HCT116 (cell line): ENCODE results near the gene DGKZ. TPM values are rescaled to one million over a fixed set of nuclear protein-coding genes. Genes with fewer than 3 reads are reported as not detected.
A peak's percentile ranks its signal among the peaks of the same experiment; 100 is the strongest.

Source experiments
- ATAC-seq: fragments of 200-7000 bp; cut with Tn5 transposase; 2 replicates; pipeline ENCODE4 v1.9.1; 2020; ENCODE audit warnings: mild to moderate bottlenecking, moderate library complexity
- BruUV-seq: library from RNA; stranded (reverse); fragments of 400-500 nt; replicated peaks from 2 replicates; lab custom pipeline; 2021; lab: Mats Ljungman, UMichigan
- CTCF ChIA-PET: fragments of 300-600 bp; sonication (Branson Sonifier 250); formaldehyde crosslinking; loops from one replicate; lab custom pipeline; 2021; ENCODE audit warnings: antibody characterized with exemption; lab: Charles Lee
- POLR2A ChIA-PET: fragments of 300-600, 350-600 bp; sonication (Branson Sonifier 250); formaldehyde crosslinking; loops from one replicate; lab custom pipeline; 2021; ENCODE audit warnings: antibody characterized with exemption; lab: Charles Lee
- RAD21 ChIA-PET, 2 experiments: fragments of 300-600 bp; sonication (Branson Sonifier 250); formaldehyde crosslinking; loops; one replicate each; lab custom pipeline; 2023; ENCODE audit warnings: low total read pairs in 2 of 2; ENCODE audit not compliant: uncharacterized antibody in 2 of 2, unreplicated experiment in 2 of 2, low non-redundant PET in 1 of 2; lab: Charles Lee
- DNase-seq: peaks from one replicate; pipeline ENCODE4 v3.0.0-alpha.2; 2010; ENCODE audit warnings: low read depth, low spot score
- H2AFZ ChIP-seq: fragments of 200-600 bp; shearing (Covaris generic), sonication (generic); 2 replicates; pipeline ENCODE4 v1.6.1; 2017; ENCODE audit warnings: low read depth, mixed run types, mixed read lengths, antibody characterized with exemption, low read length; ENCODE audit not compliant: poor library complexity, severe bottlenecking
- H3K27ac ChIP-seq: 2 replicates; pipeline ENCODE4 v1.5.1; 2012; ENCODE audit warnings: low read depth, low read length
- H3K27me3 ChIP-seq: fragments of 200-600 bp; sonication (generic); 2 replicates; pipeline ENCODE4 v1.6.1; 2016; ENCODE audit warnings: mixed run types, low read length, mixed read lengths; ENCODE audit not compliant: insufficient read depth
- H3K36me3 ChIP-seq, 2 experiments: fragments of 200-500 bp in 1 of 2; fragments of 200-600 bp in 1 of 2; sonication (Bioruptor generic) in 1 of 2; sonication (generic) in 1 of 2; 2 replicates each; pipeline versions ENCODE4 v1.5.1 to v1.6.1; 2014 to 2016; ENCODE audit warnings: low read length in 2 of 2, inconsistent platforms in 1 of 2, mixed read lengths in 1 of 2, mixed run types in 1 of 2; ENCODE audit not compliant: insufficient read depth in 2 of 2, control insufficient read depth in 1 of 2
- H3K4me1 ChIP-seq, 2 experiments: fragments of 200-600 bp in 1 of 2; sonication (generic) in 1 of 2; 2 replicates each; pipeline versions ENCODE4 v1.5.1 to v1.6.1; 2012 to 2017; ENCODE audit warnings: low read length in 2 of 2, inconsistent platforms in 1 of 2, mild to moderate bottlenecking in 1 of 2, mixed read lengths in 1 of 2, mixed run types in 1 of 2, moderate library complexity in 1 of 2; ENCODE audit not compliant: insufficient read depth in 2 of 2, control insufficient read depth in 1 of 2
- H3K4me2 ChIP-seq: fragments of 200-600 bp; sonication (generic); 2 replicates; pipeline ENCODE4 v1.6.1; 2017; ENCODE audit warnings: mixed run types, low read length, mixed read lengths
- H3K4me3 ChIP-seq, 2 experiments: fragments of 200-600 bp in 1 of 2; sonication (generic) in 1 of 2; replicated peaks in 1 of 2; 2 replicates each; pipeline ENCODE4 v1.5.1; 2011 to 2016; ENCODE audit warnings: low read length in 2 of 2, control low read depth in 1 of 2, low read depth in 1 of 2, mild to moderate bottlenecking in 1 of 2, mixed read lengths in 1 of 2, mixed run types in 1 of 2
- H3K79me2 ChIP-seq: fragments of 200-600 bp; sonication (generic); 2 replicates; pipeline ENCODE4 v1.6.1; 2017; ENCODE audit warnings: mild to moderate bottlenecking, mixed run types, low read length, moderate library complexity, mixed read lengths; ENCODE audit not compliant: insufficient read depth
- H3K9ac ChIP-seq: fragments of 200-600 bp; sonication (generic); 2 replicates; pipeline ENCODE4 v1.6.1; 2016; ENCODE audit warnings: low read length, mixed read lengths
- H3K9me2 ChIP-seq: fragments of 200-600 bp; sonication (generic), shearing (Covaris generic); 2 replicates; pipeline ENCODE4 v1.6.1; 2017; ENCODE audit warnings: mixed run types, mild to moderate bottlenecking, moderate library complexity; ENCODE audit not compliant: insufficient read depth
- H3K9me3 ChIP-seq, 2 experiments: fragments of 200-500 bp in 1 of 2; fragments of 200-600 bp in 1 of 2; sonication (Bioruptor generic) in 1 of 2; sonication (generic) in 1 of 2; 2 replicates each; pipeline ENCODE4 v1.6.1; 2014 to 2017; ENCODE audit warnings: low read length in 2 of 2, mixed read lengths in 2 of 2, inconsistent platforms in 1 of 2, low read depth in 1 of 2, mild to moderate bottlenecking in 1 of 2, mixed run types in 1 of 2, moderate library complexity in 1 of 2; ENCODE audit not compliant: control insufficient read depth in 1 of 2, insufficient read depth in 1 of 2
- H4K20me1 ChIP-seq: fragments of 200-600 bp; sonication (generic), shearing (Covaris generic); 2 replicates; pipeline ENCODE4 v1.6.1; 2017; ENCODE audit warnings: mixed run types, mild to moderate bottlenecking, moderate library complexity; ENCODE audit not compliant: insufficient read depth
- ATF3 ChIP-seq: IDR thresholded peaks from 2 replicates; pipeline ENCODE4 v1.6.1; 2012
- CBX3 ChIP-seq: IDR thresholded peaks from 2 replicates; pipeline ENCODE4 v1.6.1; 2012; ENCODE audit warnings: low read depth
- CTCF ChIP-seq, 3 experiments: fragments of 200-600 bp in 1 of 3; sonication (generic) in 1 of 3; IDR thresholded peaks in 2 of 3; conservative IDR thresholded peaks in 1 of 3; 2 replicates each; pipeline ENCODE4 v1.5.1; 2012 to 2017; ENCODE audit warnings: low read depth in 2 of 3, low read length in 2 of 3, antibody characterized with exemption in 1 of 3, borderline replicate concordance in 1 of 3, control low read depth in 1 of 3, mild to moderate bottlenecking in 1 of 3, mixed read lengths in 1 of 3, mixed run types in 1 of 3, moderate library complexity in 1 of 3; ENCODE audit not compliant: insufficient read depth in 1 of 3
- EGR1 ChIP-seq: IDR thresholded peaks from 2 replicates; pipeline ENCODE4 v1.6.1; 2012; ENCODE audit warnings: low read depth
- ELF1 ChIP-seq: IDR thresholded peaks from 2 replicates; pipeline ENCODE4 v1.6.1; 2012; ENCODE audit warnings: low read depth, borderline replicate concordance
- EZH2 ChIP-seq: fragments of 200-600 bp; sonication (generic); IDR thresholded peaks from 2 replicates; pipeline ENCODE4 v1.6.1; 2017; ENCODE audit warnings: antibody characterized with exemption, mixed run types
- EZH2phosphoT487 ChIP-seq: fragments of 200-600 bp; IDR thresholded peaks from 2 replicates; pipeline ENCODE4 v1.6.1; 2018; ENCODE audit warnings: antibody characterized with exemption, borderline replicate concordance
- FOSL1 ChIP-seq: IDR thresholded peaks from 2 replicates; pipeline ENCODE4 v1.6.1; 2012; ENCODE audit warnings: low read depth
- MAX ChIP-seq: IDR thresholded peaks from 2 replicates; pipeline ENCODE4 v1.6.1; 2012
- POLR2A ChIP-seq: IDR thresholded peaks from 2 replicates; pipeline ENCODE4 v1.7.0; 2011; ENCODE audit warnings: borderline replicate concordance; ENCODE audit not compliant: insufficient read depth, insufficient read length; ENCODE audit errors: extremely low read depth
- POLR2AphosphoS5 ChIP-seq: IDR thresholded peaks from 2 replicates; pipeline ENCODE4 v1.6.1; 2011; ENCODE audit warnings: mild to moderate bottlenecking, low read depth, low read length, moderate library complexity
- RAD21 ChIP-seq: IDR thresholded peaks from 2 replicates; pipeline ENCODE4 v1.6.1; 2012; ENCODE audit warnings: low read depth, mild to moderate bottlenecking
- REST ChIP-seq: IDR thresholded peaks from 2 replicates; pipeline ENCODE4 v1.6.1; 2012; ENCODE audit warnings: low read depth
- SIN3A ChIP-seq: IDR thresholded peaks from 2 replicates; pipeline ENCODE4 v1.6.1; 2012; ENCODE audit warnings: low read depth
- SP1 ChIP-seq: IDR thresholded peaks from 2 replicates; pipeline ENCODE4 v1.6.1; 2012; ENCODE audit warnings: low read depth
- SRF ChIP-seq: IDR thresholded peaks from 2 replicates; pipeline ENCODE4 v1.6.1; 2012; ENCODE audit warnings: low read depth
- TCF7L2 ChIP-seq: IDR thresholded peaks from 2 replicates; pipeline ENCODE4 v1.7.0; 2011; ENCODE audit warnings: borderline replicate concordance, inconsistent platforms; ENCODE audit not compliant: insufficient read depth, insufficient read length; ENCODE audit errors: extremely low read depth
- ZBTB33 ChIP-seq: IDR thresholded peaks from 2 replicates; pipeline ENCODE4 v1.6.1; 2011; ENCODE audit warnings: mild to moderate bottlenecking, low read length, moderate library complexity; ENCODE audit not compliant: insufficient replicate concordance; ENCODE audit errors: extremely low read depth
- ZFX ChIP-seq: fragments of 450-650 bp; IDR thresholded peaks from 2 replicates; pipeline ENCODE4 v1.6.1; 2017
- ZNF274 ChIP-seq: fragments of 200-500 bp; sonication (Bioruptor generic); IDR thresholded peaks from 2 replicates; pipeline ENCODE4 v1.6.1; 2014; ENCODE audit warnings: mild to moderate bottlenecking, low read depth, low read length, inconsistent platforms
- intact Hi-C: fragments of 100-400 bp; cut with micrococcal nuclease; formaldehyde crosslinking; loops from 2 replicates; pipeline ENCODE4 v1.10.0; 2022
- total RNA-seq: library from RNA; stranded (reverse); gene quantifications from one replicate; pipeline ENCODE4 v1.2.1, GENCODE V29; 2021; ENCODE audit not compliant: unreplicated experiment

The DGKZ gene
- total RNA-seq, 1 experiment from 2014 or later, result 70.2 TPM

GRCh38 chr11:46338988-46339666, 8.1 kb upstream of the DGKZ start:
- Histone ChIP-seq H3K27ac (no peak overlapping the region), H3K9me3 (no peaks in the 10 kb centered on the region), H4K20me1 (no peaks in the 10 kb centered on the region), H3K9me2 (no peaks in the 10 kb centered on the region), H2AFZ (no peak overlapping the region), H3K4me1 (peaks cover 0 to 29% of the 10 kb centered on the region in 2 experiments; a peak in 3 of 4 replicates), H3K79me2 (no peaks in the 10 kb centered on the region), H3K36me3 (no peaks in the 10 kb centered on the region), H3K4me3 (no peak overlapping the region), H3K4me2 (peak overlapping the region; percentile 13), H3K9ac (no peak overlapping the region), H3K27me3 (no peaks in the 10 kb centered on the region)
- DNase-seq, result no peak
- no TSS peak for BruUV-seq
- ATAC-seq, result peak; percentile 50; the same call in 1 of the 2 replicates
- CTCF ChIA-PET, result no interaction called here
- TF ChIP-seq ZFX (no peak), FOSL1 (no peak), MAX (no peak), ELF1 (no peak), RAD21 (no peak), EZH2 (no peak), POLR2AphosphoS5 (no peak), ATF3 (no peak), CTCF (IDR thresholded peaks at IDR 0.05 in 2 of 3, conservative IDR thresholded peaks at IDR 0.05 in 1 of 3; ENCODE audit: borderline replicate concordance in 1 of 3, insufficient read depth in 1 of 3, low read depth in 2 of 3, low read length in 2 of 3) (no peak), SRF (no peak), SIN3A (no peak), CBX3 (no peak), POLR2A (no peak), EGR1 (no peak), ZBTB33 (no peak), REST (no peak), ZNF274 (no peak), TCF7L2 (no peak), SP1 (no peak), EZH2phosphoT487 (no peak)
- POLR2A ChIA-PET, result interaction anchor here (1.6 kb wide), 1 partner anchor 96 kb away, joined by 4 read pairs; no protein-coding TSS in a partner anchor
- intact Hi-C loops, result no loop called here
- RAD21 ChIA-PET, result no interaction called here
